GM19238 (cell line): Measurements from ENCODE around the gene SOX1.

Experiments used
- DNase-seq: peaks from one replicate; pipeline ENCODE4 v3.0.0; 2011; ENCODE audit warnings: low spot score; ENCODE audit not compliant: insufficient read length

The SOX1 gene

GRCh38 chr13:112106478-112107141, 39.7 kb downstream of the SOX1 start:
- DNase-seq, result no peak

- DNase-seq, result no peak
These were observed 40.3 kb downstream of the SOX1 start for GRCh38 chr13:112107289-112107688.

DNA sequence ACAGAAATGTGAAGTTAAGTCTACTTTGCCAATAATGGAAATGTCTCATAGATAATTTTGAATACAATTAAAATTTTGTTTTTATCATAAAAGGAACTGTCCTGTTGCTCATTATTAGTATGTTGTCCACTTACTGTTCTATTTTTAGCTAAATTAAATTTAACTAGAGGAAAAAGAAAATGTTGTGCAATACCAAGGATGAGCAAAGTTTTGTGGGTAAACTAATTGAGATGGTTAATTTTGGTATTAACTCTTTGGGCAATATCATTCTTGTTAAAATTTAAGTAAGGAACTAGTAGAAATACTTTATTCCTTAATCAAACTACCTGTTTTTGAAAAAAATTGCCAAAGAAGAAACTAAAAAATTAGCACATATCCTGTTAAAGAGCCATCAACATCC, 43.5 kb downstream of the SOX1 start:
- no peak for DNase-seq

- DNase-seq, result no peak
These were observed 44.4 kb downstream of the SOX1 start for GRCh38 chr13:112111239-112111857.

DNA sequence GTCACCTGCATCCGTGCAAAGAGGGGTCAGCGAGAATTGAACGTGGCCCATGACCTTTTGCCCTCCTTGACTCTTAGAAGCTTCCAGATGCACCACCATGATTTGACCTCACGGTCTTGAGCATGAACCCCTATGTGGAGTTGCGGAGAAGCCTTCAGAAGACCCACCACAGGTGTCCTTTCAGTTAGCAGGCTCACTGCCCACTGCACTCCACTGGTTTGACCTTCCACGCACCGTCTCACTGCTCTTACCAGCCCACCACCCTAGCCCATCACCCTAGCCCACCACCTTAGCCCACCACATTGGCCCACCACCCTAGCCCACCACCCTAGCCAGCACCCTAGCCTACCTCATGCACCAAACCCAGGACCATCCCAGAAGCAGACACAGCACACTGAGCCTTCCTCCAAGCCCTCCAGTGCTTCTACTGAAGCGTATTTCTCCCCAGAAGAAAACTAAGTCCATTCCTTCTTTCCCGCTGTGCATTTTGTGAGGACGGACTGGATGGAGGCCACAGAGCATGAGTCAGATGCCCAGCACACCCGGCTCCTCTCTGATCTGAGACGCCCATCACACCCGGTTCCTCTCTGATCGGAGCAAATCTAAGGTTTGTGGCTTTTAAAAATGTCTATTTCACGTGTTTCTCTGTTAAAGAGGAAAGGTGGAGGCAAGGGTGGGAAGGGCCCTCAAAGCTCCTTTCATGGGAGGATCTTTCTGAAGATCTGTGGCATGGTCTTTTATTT, 45.8 kb downstream of the SOX1 start:
- DNase-seq, result no peak

DNA sequence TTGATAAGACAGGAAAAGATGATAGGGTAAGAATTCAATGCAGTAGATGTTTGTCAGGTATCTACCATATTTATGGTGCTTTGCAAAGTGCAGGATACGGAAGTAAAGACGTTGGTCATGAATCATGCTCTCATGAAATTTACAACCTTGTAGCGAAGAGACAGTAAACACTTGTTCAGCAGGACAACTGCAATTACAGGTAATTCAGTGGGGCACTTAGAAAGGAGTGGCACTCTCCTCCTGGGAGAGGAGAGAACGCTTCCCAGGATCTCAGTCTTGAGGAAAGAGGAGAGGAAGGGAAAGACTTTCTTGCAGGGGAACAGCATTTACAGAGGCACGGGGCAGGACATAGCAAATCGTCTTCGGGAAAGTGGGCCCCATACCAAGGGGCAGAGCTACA, 46.4 kb downstream of the SOX1 start:
- DNase-seq, result no peak

GRCh38 chr13:112113851-112114250, 46.9 kb downstream of the SOX1 start:
- DNase-seq, result no peak

DNA sequence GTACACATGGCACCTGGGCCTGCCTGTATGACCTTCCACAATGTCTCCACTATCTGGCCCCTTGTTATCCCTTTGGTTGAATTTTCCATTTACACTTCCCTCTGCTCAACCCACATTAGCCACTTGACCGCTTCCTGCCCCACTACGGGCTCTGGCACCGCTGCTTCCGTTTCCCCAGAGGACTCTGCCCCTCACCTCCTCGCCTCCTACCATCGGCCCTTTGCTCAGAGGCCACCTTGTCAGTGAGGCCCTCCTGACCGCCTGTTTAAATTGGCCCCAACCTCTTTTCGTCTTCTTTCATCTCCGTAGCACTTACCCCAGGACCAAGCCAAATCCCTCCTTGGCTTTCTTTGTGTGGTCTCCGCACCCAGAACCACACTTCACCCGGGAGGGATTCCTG, 47.4 kb downstream of the SOX1 start:
- DNase-seq, result no peak

DNA sequence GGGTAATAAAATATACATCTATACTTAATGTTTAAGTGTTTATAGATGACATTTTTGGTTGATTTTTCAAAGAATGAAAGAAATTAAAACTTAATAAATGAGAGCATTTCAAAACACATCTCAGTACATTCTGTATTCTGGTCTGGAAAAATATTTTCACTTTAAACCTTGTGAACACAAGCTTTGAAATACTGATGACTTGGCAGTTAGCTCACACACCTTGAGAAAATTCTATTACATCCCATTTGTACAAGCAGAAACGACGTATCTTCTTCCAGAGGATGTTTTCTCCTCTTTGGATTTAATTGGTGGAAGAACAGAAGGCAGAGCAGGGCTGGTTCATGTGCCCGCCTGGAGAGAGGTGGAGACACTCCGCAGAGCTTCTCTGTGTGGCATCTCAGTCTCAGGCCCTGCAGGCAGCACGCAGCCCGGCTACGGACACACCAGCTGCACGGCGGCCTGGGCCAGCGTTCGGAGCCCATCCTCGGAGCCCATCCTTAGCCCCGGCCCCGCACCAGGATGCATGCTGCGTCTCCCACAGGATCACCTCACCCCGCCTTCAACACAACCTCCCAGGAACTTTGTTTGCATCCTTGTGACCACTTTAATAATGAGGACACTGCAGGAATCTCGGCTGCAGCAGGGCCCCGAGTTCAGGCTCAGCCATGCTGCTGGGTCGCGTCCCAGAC, 48.6 kb downstream of the SOX1 start:
- no peak for DNase-seq

GRCh38 chr13:112116187-112116950, 49.4 kb downstream of the SOX1 start:
- no peak for DNase-seq

- DNase-seq, result no peak
These were observed 50.5 kb downstream of the SOX1 start for GRCh38 chr13:112117258-112117954.

GRCh38 chr13:112117955-112118302, 51.0 kb downstream of the SOX1 start:
- no peak for DNase-seq

GRCh38 chr13:112118451-112119064, 51.6 kb downstream of the SOX1 start:
- no peak for DNase-seq

- no peak for DNase-seq
These were observed 52.5 kb downstream of the SOX1 start for GRCh38 chr13:112119192-112120030.

DNA sequence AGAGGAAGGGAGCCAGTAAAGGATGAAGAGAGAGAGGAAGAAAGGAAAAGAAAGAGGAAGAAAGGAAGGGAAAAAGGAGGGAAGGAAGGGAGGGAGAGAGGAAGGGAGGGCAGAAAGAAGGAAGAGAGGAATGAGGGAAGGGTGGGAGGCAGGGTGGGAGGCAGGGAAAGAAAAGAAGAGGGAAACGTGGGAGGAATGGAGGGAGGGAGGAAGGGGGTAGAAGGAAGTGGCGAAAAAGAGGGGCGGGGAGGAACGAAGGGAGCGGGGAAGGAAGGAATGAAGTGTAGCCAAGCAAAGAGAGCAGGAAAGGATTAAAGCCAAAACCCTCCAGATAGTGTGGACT, 53.1 kb downstream of the SOX1 start:
- DNase-seq, result no peak
